NCI-H510A (cell line): ENCODE results near the gene RNF182.
"Not testable (repeated sequence)": the region's sequence is repeated elsewhere in the genome, so short reads cannot be mapped to it uniquely, and the experiment has no call there.

Experiments
- DNase-seq: peaks from one replicate; lab custom pipeline; 2025; lab: John Stamatoyannopoulos, UW

RNF182 gene

GRCh38 chr6:14001329-14002012 is 76.7 kb downstream of the RNF182 start:
- no peak for DNase-seq

GRCh38 chr6:14002176-14002947 is 77.6 kb downstream of the RNF182 start:
- DNase-seq = no peak

GRCh38 chr6:14004258-14004657 is 79.5 kb downstream of the RNF182 start:
- no peak for DNase-seq

- no peak for DNase-seq
Measured at GRCh38 chr6:14008809-14009208, 84.1 kb downstream of the RNF182 start.

- no peak for DNase-seq
Measured at GRCh38 chr6:14009431-14009830, 84.7 kb downstream of the RNF182 start.

GRCh38 chr6:14010275-14010674 is 85.5 kb downstream of the RNF182 start:
- DNase-seq = no peak

GRCh38 chr6:14012313-14013030 is 87.7 kb downstream of the RNF182 start:
- DNase-seq = no peak

- DNase-seq = no peak
Measured at GRCh38 chr6:14015964-14016363, 91.2 kb downstream of the RNF182 start.

- no peak for DNase-seq
Measured at GRCh38 chr6:14016432-14016831, 91.7 kb downstream of the RNF182 start.

GRCh38 chr6:14016935-14017625 is 92.3 kb downstream of the RNF182 start:
- no peak for DNase-seq

- DNase-seq = no peak
Measured at GRCh38 chr6:14017626-14018475, 93.1 kb downstream of the RNF182 start.

- not testable (repeated sequence) for DNase-seq
Measured at GRCh38 chr6:14018559-14018958, 93.8 kb downstream of the RNF182 start.

- DNase-seq = no peak
Measured at GRCh38 chr6:14020551-14020950, 95.8 kb downstream of the RNF182 start.

- DNase-seq = no peak
Measured at GRCh38 chr6:14021449-14021848, 96.7 kb downstream of the RNF182 start.

- DNase-seq = no peak
Measured at GRCh38 chr6:14022673-14023072, 97.9 kb downstream of the RNF182 start.

- no peak for DNase-seq
Measured at GRCh38 chr6:14023855-14024254, 99.1 kb downstream of the RNF182 start.

- DNase-seq = no peak
Measured at GRCh38 chr6:14025160-14025559, 100.4 kb downstream of the RNF182 start.

GRCh38 chr6:14026831-14027539 is 102.2 kb downstream of the RNF182 start:
- no peak for DNase-seq

- no peak for DNase-seq
Measured at GRCh38 chr6:14028631-14029030, 103.9 kb downstream of the RNF182 start.

GRCh38 chr6:14029605-14030004 is 104.9 kb downstream of the RNF182 start:
- no peak for DNase-seq
